IMR-90 (cell line): Measurements from ENCODE around the gene PLD1. TPM values are rescaled to one million over a fixed set of nuclear protein-coding genes. Genes with fewer than 3 reads are reported as not detected.
A peak's percentile ranks its signal among the peaks of the same experiment; 100 is the strongest.

Experiments used
- ATAC-seq: fragments of 200-7000 bp; cut with Tn5 transposase; 2 replicates; pipeline ENCODE4 v1.9.1; 2020; ENCODE audit warnings: low read depth, mild to moderate bottlenecking, moderate library complexity
- BruUV-seq: library from RNA; stranded (reverse); fragments of 400-500 nt; replicated peaks from 2 replicates; lab custom pipeline; 2021; lab: Mats Ljungman, UMichigan
- CTCF ChIA-PET: fragments of 300-600 bp; formaldehyde crosslinking; extraction: SDS; loops from one replicate; lab custom pipeline; 2021; ENCODE audit warnings: antibody characterized with exemption; lab: Yijun Ruan, JAX
- POLR2A ChIA-PET: fragments of 300-600 bp; sonication (Branson Sonifier 250); formaldehyde crosslinking; loops from one replicate; lab custom pipeline; 2022; ENCODE audit warnings: antibody characterized with exemption; ENCODE audit not compliant: unreplicated experiment; lab: Charles Lee
- DNase-seq: peaks from one replicate; pipeline ENCODE4 v3.0.0; 2013
- H2AFZ ChIP-seq: replicated peaks from 2 replicates; pipeline ENCODE3; 2013; ENCODE audit warnings: low read length, mild to moderate bottlenecking; ENCODE audit not compliant: poor library complexity
- H2AK5ac ChIP-seq: 2 replicates; pipeline ENCODE4 v1.6.1; 2013; ENCODE audit warnings: low read depth, low read length, inconsistent platforms
- H2AK9ac ChIP-seq: replicated peaks from 2 replicates; pipeline ENCODE3; 2013; ENCODE audit warnings: mild to moderate bottlenecking, low read depth, low read length, moderate library complexity; ENCODE audit not compliant: poor library complexity
- H2BK120ac ChIP-seq: 2 replicates; pipeline ENCODE4 v1.6.1; 2013; ENCODE audit warnings: low read depth, low read length, inconsistent platforms
- H2BK15ac ChIP-seq: 3 replicates; pipeline ENCODE4 v1.6.1; 2013; ENCODE audit warnings: low read depth, low read length, inconsistent platforms
- H2BK20ac ChIP-seq: 2 replicates; pipeline ENCODE4 v1.6.1; 2013; ENCODE audit warnings: low read depth, mild to moderate bottlenecking, inconsistent platforms, low read length, moderate library complexity
- H2BK5ac ChIP-seq: 2 replicates; pipeline ENCODE4 v1.6.1; 2013; ENCODE audit warnings: mild to moderate bottlenecking, low read depth, low read length, inconsistent platforms; ENCODE audit not compliant: poor library complexity, severe bottlenecking
- H3K14ac ChIP-seq: replicated peaks from 2 replicates; pipeline ENCODE4 v1.6.1; 2013; ENCODE audit warnings: low read depth, low read length, inconsistent platforms
- H3K18ac ChIP-seq: 2 replicates; pipeline ENCODE4 v1.6.1; 2013; ENCODE audit warnings: low read depth, low read length, control low read depth
- H3K23ac ChIP-seq: 2 replicates; pipeline ENCODE4 v1.6.1; 2013; ENCODE audit warnings: low read depth, low read length, inconsistent platforms
- H3K27ac ChIP-seq: 2 replicates; pipeline ENCODE4 v1.5.1; 2013; ENCODE audit warnings: mild to moderate bottlenecking, control low read depth, low read length; ENCODE audit not compliant: insufficient read depth
- H3K27me3 ChIP-seq: 2 replicates; pipeline ENCODE4 v1.6.1; 2013; ENCODE audit warnings: low read length; ENCODE audit not compliant: control insufficient read depth, insufficient read depth
- H3K36me3 ChIP-seq: 2 replicates; pipeline ENCODE4 v1.6.1; 2013; ENCODE audit warnings: low read length, mixed read lengths; ENCODE audit not compliant: control insufficient read depth, insufficient read depth
- H3K4ac ChIP-seq: 2 replicates; pipeline ENCODE4 v1.6.1; 2013; ENCODE audit warnings: low read depth, low read length, inconsistent platforms
- H3K4me1 ChIP-seq: 2 replicates; pipeline ENCODE4 v1.6.1; 2013; ENCODE audit warnings: low read length, mixed read lengths; ENCODE audit not compliant: control insufficient read depth, insufficient read depth
- H3K4me2 ChIP-seq: 2 replicates; pipeline ENCODE4 v1.6.1; 2013; ENCODE audit warnings: low read depth, mild to moderate bottlenecking, control low read depth, low read length, moderate library complexity
- H3K4me3 ChIP-seq: 2 replicates; pipeline ENCODE4 v1.5.1; 2013; ENCODE audit warnings: low read depth, mild to moderate bottlenecking, control low read depth, low read length, moderate library complexity; ENCODE audit not compliant: insufficient read depth
- H3K56ac ChIP-seq: 2 replicates; pipeline ENCODE4 v1.6.1; 2013; ENCODE audit warnings: low read length, inconsistent platforms; ENCODE audit not compliant: insufficient read depth; ENCODE audit errors: extremely low read depth
- H3K79me1 ChIP-seq, 2 experiments: 2 replicates each; pipeline ENCODE4 v1.6.1; 2013; ENCODE audit warnings: low read length in 2 of 2, inconsistent platforms in 1 of 2, low read depth in 1 of 2
- H3K9ac ChIP-seq: 2 replicates; pipeline ENCODE4 v1.6.1; 2013; ENCODE audit warnings: low read depth, low read length, control low read depth
- H3K9me1 ChIP-seq: 2 replicates; pipeline ENCODE4 v1.6.1; 2013; ENCODE audit warnings: low read length, inconsistent platforms; ENCODE audit not compliant: insufficient read depth
- H3K9me3 ChIP-seq: 2 replicates; pipeline ENCODE4 v1.6.1; 2013; ENCODE audit warnings: low read length; ENCODE audit not compliant: control insufficient read depth, insufficient read depth
- H4K20me1 ChIP-seq: 2 replicates; pipeline ENCODE4 v1.6.1; 2013; ENCODE audit warnings: low read length, inconsistent platforms; ENCODE audit not compliant: insufficient read depth
- H4K5ac ChIP-seq: 2 replicates; pipeline ENCODE4 v1.6.1; 2013; ENCODE audit warnings: mild to moderate bottlenecking, low read depth, low read length, control low read depth
- H4K8ac ChIP-seq, 2 experiments: 2 replicates each; pipeline ENCODE4 v1.6.1; 2013; ENCODE audit warnings: low read depth in 2 of 2, low read length in 2 of 2, control low read depth in 1 of 2, inconsistent platforms in 1 of 2
- H4K91ac ChIP-seq: 2 replicates; pipeline ENCODE4 v1.6.1; 2013; ENCODE audit warnings: low read depth, low read length, inconsistent platforms; ENCODE audit not compliant: insufficient read depth
- CEBPB ChIP-seq: IDR thresholded peaks from 2 replicates; pipeline ENCODE4 v1.6.1; 2012; ENCODE audit warnings: low read depth, low read length, improper control_type of control experiment
- WGBS, 2 experiments: methylation state at CpG; one replicate each; pipeline versions ENCODE4 v1.1.5 to v1.1.7; 2013; ENCODE audit warnings: missing lambda C conversion rate in 2 of 2; ENCODE audit not compliant: insufficient read length in 1 of 2; ENCODE audit errors: extremely low coverage in 2 of 2; 5-methylcytosine and 5-hydroxymethylcytosine counted together
- dilution Hi-C: fragments of 300-500 bp; cut with HindIII; formaldehyde crosslinking; loops from one replicate; pipeline ENCODE4 v1.14.3; 2018; ENCODE audit warnings: low sequenced_read_pairs; ENCODE audit not compliant: unreplicated experiment
- in situ Hi-C: fragments of 300-500 bp; cut with MboI; formaldehyde crosslinking; loops from 3 replicates; pipeline ENCODE4 v1.14.3; 2019; ENCODE audit warnings: low sequenced_read_pairs, inconsistent platforms, mixed read lengths
- intact Hi-C: fragments of 100-400 bp; cut with micrococcal nuclease; formaldehyde crosslinking; loops from 2 replicates; pipeline ENCODE4 v1.10.0; 2022
- polyA plus RNA-seq, 3 experiments: library from polyadenylated mRNA; depleted of rRNA; stranded (reverse); fragments of >200 nt; gene quantifications; 2 replicates each; pipeline ENCODE4 v1.2.3, GENCODE V29; 2012; ENCODE audit warnings: low replicate concordance in 1 of 3
- total RNA-seq: library from RNA; depleted of rRNA; stranded (reverse); fragments of >200 nt; gene quantifications from 2 replicates; pipeline ENCODE4 v1.2.3, GENCODE V29; 2012
- TF ChIP-seq, protein P1 (sequence below): conservative IDR thresholded peaks from 2 replicates; pipeline ENCODE4 v1.5.1; 2012; ENCODE audit warnings: mild to moderate bottlenecking, low read depth, low read length, improper control_type of control experiment
- TF ChIP-seq, protein P2 (sequence below): fragments of 150-350 bp; IDR thresholded peaks from 2 replicates; pipeline ENCODE4 v1.6.1; 2016; ENCODE audit warnings: low read depth, mild to moderate bottlenecking, low read length, moderate library complexity, borderline replicate concordance

PLD1 gene
- total and polyA plus RNA-seq, 2 of the 4 experiments (the other 2 are of a cell fraction), result 3.3 to 9.7 TPM

DNA sequence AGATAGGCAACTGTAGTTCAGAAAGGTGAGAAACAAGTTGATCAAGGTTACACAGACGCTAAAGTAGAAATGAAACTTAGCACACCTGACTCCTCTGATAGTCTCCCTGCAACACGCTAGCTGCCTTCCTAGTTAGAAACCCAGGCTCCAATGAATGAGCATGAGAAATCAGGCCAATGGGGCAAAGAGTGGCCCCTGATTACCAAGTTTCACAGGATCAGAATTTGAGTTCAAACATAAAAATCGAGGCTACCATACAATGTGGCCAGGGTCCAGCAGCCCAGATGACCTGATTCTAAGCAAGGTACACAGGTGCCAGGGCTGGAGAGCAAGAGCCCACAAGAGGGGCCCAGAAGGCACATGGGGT lies 7.7 kb downstream of the PLD1 start:
- intact Hi-C loops (no loop called here), dilution Hi-C loops (no loop called here), in situ Hi-C loops (no loop called here)
- Histone ChIP-seq H3K9me3 (no peaks in the 10 kb centered on the region), H3K4ac (peak overlapping the region; percentile 32; the same call in 1 of the 2 replicates), H3K79me1 (peaks cover 23 to 50% of the 10 kb centered on the region in 2 experiments), H2BK15ac (no peak overlapping the region), H2AK5ac (peak overlapping the region; percentile 25; the same call in 1 of the 2 replicates), H3K23ac (no peak overlapping the region), H3K56ac (no peak overlapping the region), H2AK9ac (no peak overlapping the region), H3K9ac (no peak overlapping the region), H3K18ac (peak overlapping the region; percentile 89; the same call in 1 of the 2 replicates), H3K14ac (0 out of 2 replicates have a peak overlapping the region, but pooled peaks have one; percentile 64), H2BK5ac (no peak overlapping the region), H3K27me3 (no peaks in the 10 kb centered on the region), H2BK120ac (peak overlapping the region; percentile 15; the same call in 1 of the 2 replicates), H4K91ac (0 out of 2 replicates have a peak overlapping the region, but pooled peaks have one; percentile 5), H4K5ac (no peak overlapping the region), H3K36me3 (no peaks in the 10 kb centered on the region; the same call in 1 of the 2 replicates), H2BK20ac (peak overlapping the region; percentile 55), H3K9me1 (peaks cover 9% of the 10 kb centered on the region), H3K4me3 (no peak overlapping the region), H4K20me1 (no peaks in the 10 kb centered on the region; the same call in 1 of the 2 replicates), H4K8ac (no peak overlapping the region), H2AFZ (no peak overlapping the region), H3K4me1 (peaks cover 26% of the 10 kb centered on the region), H3K4me2 (no peak overlapping the region), H3K27ac (no peak overlapping the region)
- no peak for ATAC-seq
- WGBS, 2 experiments, result 90% methylated on average over 2 of the region's 3 CpGs; no CpG with 5 or more reads in 1 of the 2 experiments
- TF ChIP-seq, protein P1, sequence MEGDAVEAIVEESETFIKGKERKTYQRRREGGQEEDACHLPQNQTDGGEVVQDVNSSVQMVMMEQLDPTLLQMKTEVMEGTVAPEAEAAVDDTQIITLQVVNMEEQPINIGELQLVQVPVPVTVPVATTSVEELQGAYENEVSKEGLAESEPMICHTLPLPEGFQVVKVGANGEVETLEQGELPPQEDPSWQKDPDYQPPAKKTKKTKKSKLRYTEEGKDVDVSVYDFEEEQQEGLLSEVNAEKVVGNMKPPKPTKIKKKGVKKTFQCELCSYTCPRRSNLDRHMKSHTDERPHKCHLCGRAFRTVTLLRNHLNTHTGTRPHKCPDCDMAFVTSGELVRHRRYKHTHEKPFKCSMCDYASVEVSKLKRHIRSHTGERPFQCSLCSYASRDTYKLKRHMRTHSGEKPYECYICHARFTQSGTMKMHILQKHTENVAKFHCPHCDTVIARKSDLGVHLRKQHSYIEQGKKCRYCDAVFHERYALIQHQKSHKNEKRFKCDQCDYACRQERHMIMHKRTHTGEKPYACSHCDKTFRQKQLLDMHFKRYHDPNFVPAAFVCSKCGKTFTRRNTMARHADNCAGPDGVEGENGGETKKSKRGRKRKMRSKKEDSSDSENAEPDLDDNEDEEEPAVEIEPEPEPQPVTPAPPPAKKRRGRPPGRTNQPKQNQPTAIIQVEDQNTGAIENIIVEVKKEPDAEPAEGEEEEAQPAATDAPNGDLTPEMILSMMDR, result no peak
- TF ChIP-seq, protein P2, sequence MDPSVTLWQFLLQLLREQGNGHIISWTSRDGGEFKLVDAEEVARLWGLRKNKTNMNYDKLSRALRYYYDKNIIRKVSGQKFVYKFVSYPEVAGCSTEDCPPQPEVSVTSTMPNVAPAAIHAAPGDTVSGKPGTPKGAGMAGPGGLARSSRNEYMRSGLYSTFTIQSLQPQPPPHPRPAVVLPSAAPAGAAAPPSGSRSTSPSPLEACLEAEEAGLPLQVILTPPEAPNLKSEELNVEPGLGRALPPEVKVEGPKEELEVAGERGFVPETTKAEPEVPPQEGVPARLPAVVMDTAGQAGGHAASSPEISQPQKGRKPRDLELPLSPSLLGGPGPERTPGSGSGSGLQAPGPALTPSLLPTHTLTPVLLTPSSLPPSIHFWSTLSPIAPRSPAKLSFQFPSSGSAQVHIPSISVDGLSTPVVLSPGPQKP, result no peak
- no peak for TF ChIP-seq CEBPB
- BruUV-seq, result no TSS peak
- ChIA-PET CTCF (interaction anchor here (1.3 kb wide), 1 partner anchor 11 kb away, joined by 3 read pairs; no protein-coding TSS in a partner anchor), POLR2A (no interaction called here)
- DNase-seq, result no peak
